B cell (primary cell): ENCODE data around the gene ASPRV1. TPM values are rescaled to one million over a fixed set of nuclear protein-coding genes. Genes with fewer than 3 reads are reported as not detected.
A peak's percentile ranks its signal among the peaks of the same experiment; 100 is the strongest.
"Not testable (repeated sequence)": the region's sequence is repeated elsewhere in the genome, so short reads cannot be mapped to it uniquely, and the experiment has no call there.

Experiments
- ATAC-seq: fragments of 200-7000 bp; cut with Tn5 transposase; one replicate; pipeline ENCODE4 v1.10.0; 2021; ENCODE audit warnings: low read depth, mild to moderate bottlenecking, moderate number of reproducible peaks, moderate library complexity
- CTCF ChIA-PET: fragments of 350-600 bp; sonication (Branson Sonifier 250); formaldehyde crosslinking; loops from one replicate; lab custom pipeline; 2021; ENCODE audit warnings: antibody characterized with exemption, inconsistent platforms; lab: Charles Lee
- POLR2A ChIA-PET: fragments of 350-600 bp; sonication (Branson Sonifier 250); formaldehyde crosslinking; loops from one replicate; lab custom pipeline; 2021; ENCODE audit warnings: antibody characterized with exemption; lab: Charles Lee
- DNase-seq: peaks from one replicate; pipeline ENCODE4 v3.0.0; 2013
- H2AFZ ChIP-seq: 2 replicates; pipeline ENCODE4 v1.6.1; 2012; ENCODE audit warnings: mild to moderate bottlenecking, low read depth, low read length; ENCODE audit not compliant: insufficient read depth, poor library complexity, severe bottlenecking
- H3K27ac ChIP-seq, 2 donors: 1 replicate in 1 of 2; 2 replicates in 1 of 2; pipeline ENCODE4 v1.5.1; 2012 to 2013; ENCODE audit warnings: low read length in 2 of 2, mild to moderate bottlenecking in 2 of 2, moderate library complexity in 1 of 2
- H3K27me3 ChIP-seq, 4 experiments: fragments of 200-600 bp in 1 of 4; sonication (generic) in 1 of 4; replicated peaks in 1 of 4; 1 replicate in 2 of 4; 2 replicates in 2 of 4; pipeline versions ENCODE4 v1.6.1 to v1.7.0; 2013 to 2016; ENCODE audit warnings: low read length in 3 of 4, mild to moderate bottlenecking in 2 of 4, mixed read lengths in 1 of 4, moderate library complexity in 1 of 4; ENCODE audit not compliant: insufficient read depth in 4 of 4, control insufficient read depth in 3 of 4; ENCODE audit errors: control extremely low read depth in 1 of 4
- H3K36me3 ChIP-seq, 2 experiments: replicated peaks in 1 of 2; 1 replicate in 1 of 2; 2 replicates in 1 of 2; pipeline versions ENCODE4 v1.6.1 to v1.7.1; 2013; ENCODE audit warnings: low read length in 1 of 2; ENCODE audit not compliant: insufficient read depth in 2 of 2, control insufficient read depth in 1 of 2; ENCODE audit errors: control extremely low read depth in 1 of 2, extremely low read depth in 1 of 2
- H3K4me1 ChIP-seq, 2 donors: fragments of 200-600 bp in 1 of 2; sonication (generic) in 1 of 2; 1 replicate in 1 of 2; 2 replicates in 1 of 2; pipeline versions ENCODE4 v1.5.1 to v1.6.1; 2013 to 2017; ENCODE audit warnings: low read length in 2 of 2; ENCODE audit not compliant: control insufficient read depth in 2 of 2, insufficient read depth in 2 of 2
- H3K4me2 ChIP-seq: replicated peaks from 2 replicates; pipeline ENCODE3; 2012; ENCODE audit warnings: mild to moderate bottlenecking, low read depth, low read length; ENCODE audit not compliant: poor library complexity, severe bottlenecking
- H3K4me3 ChIP-seq, 5 experiments: fragments of 200-600 bp in 1 of 5; sonication (generic) in 1 of 5; 1 replicate in 3 of 5; 2 replicates in 2 of 5; pipeline versions ENCODE4 v1.5.1 to v1.7.0; 2011 to 2016; ENCODE audit warnings: low read length in 4 of 5, mild to moderate bottlenecking in 4 of 5, low read depth in 2 of 5, control low read depth in 1 of 5, moderate library complexity in 1 of 5; ENCODE audit not compliant: insufficient read depth in 1 of 5; ENCODE audit errors: control extremely low read depth in 1 of 5, extremely low read depth in 1 of 5
- H3K79me2 ChIP-seq: fragments of 200-600 bp; sonication (generic); one replicate; pipeline ENCODE4 v1.6.0; 2016; ENCODE audit warnings: low read length; ENCODE audit not compliant: control insufficient read depth, insufficient read depth
- H3K9ac ChIP-seq: fragments of 200-600 bp; sonication (generic); 2 replicates; pipeline ENCODE4 v1.6.1; 2017; ENCODE audit warnings: mild to moderate bottlenecking, low read length, moderate library complexity
- H3K9me3 ChIP-seq, 3 donors: one replicate each; pipeline versions ENCODE4 v1.6.1 to v1.7.1; 2013; ENCODE audit warnings: low read length in 2 of 3; ENCODE audit not compliant: control insufficient read depth in 2 of 3, insufficient read depth in 1 of 3; ENCODE audit errors: control extremely low read depth in 1 of 3
- H4K20me1 ChIP-seq: 2 replicates; pipeline ENCODE4 v1.6.0; 2012; ENCODE audit warnings: mild to moderate bottlenecking, low read length; ENCODE audit not compliant: insufficient read depth, control insufficient read depth, poor library complexity, severe bottlenecking
- H3K27ac Mint-ChIP-seq: one replicate; pipeline ENCODE4 v1.8.0; 2021; ENCODE audit warnings: mixed read lengths
- H3K27me3 Mint-ChIP-seq: one replicate; pipeline ENCODE4 v1.8.0; 2021; ENCODE audit warnings: mixed read lengths
- H3K4me1 Mint-ChIP-seq: one replicate; pipeline ENCODE4 v1.8.0; 2021; ENCODE audit warnings: mixed read lengths
- H3K4me3 Mint-ChIP-seq: one replicate; pipeline ENCODE4 v1.8.0; 2021; ENCODE audit warnings: mixed read lengths
- H3K9me3 Mint-ChIP-seq: one replicate; pipeline ENCODE4 v1.8.0; 2022; ENCODE audit warnings: mixed read lengths; ENCODE audit not compliant: insufficient read depth
- CTCF ChIP-seq: fragments of 200-600 bp; IDR thresholded peaks from one replicate; pipeline ENCODE4 v1.8.0; 2022; ENCODE audit warnings: antibody characterized with exemption, mild to moderate bottlenecking
- EZH2 ChIP-seq: IDR thresholded peaks from 2 replicates; pipeline ENCODE4 v1.6.1; 2012; ENCODE audit warnings: borderline replicate concordance, low read depth, mild to moderate bottlenecking, moderate library complexity, low read length; ENCODE audit not compliant: insufficient read depth, poor library complexity, severe bottlenecking
- WGBS: methylation state at CpG from one replicate; pipeline ENCODE4 v1.1.5; 2013; ENCODE audit warnings: missing lambda C conversion rate; ENCODE audit not compliant: insufficient coverage; 5-methylcytosine and 5-hydroxymethylcytosine counted together
- intact Hi-C: fragments of 100-400 bp; cut with micrococcal nuclease; formaldehyde crosslinking; loops from one replicate; pipeline ENCODE4 v1.10.0; 2022
- polyA plus RNA-seq: library from polyadenylated mRNA; depleted of rRNA; stranded (reverse); fragments of >200 nt; gene quantifications from 2 replicates; pipeline ENCODE4 v1.2.3, GENCODE V29; 2012
- total RNA-seq, 2 donors: library from RNA; stranded (reverse); fragments of 120-200 nt in 1 of 2; gene quantifications; 1 replicate in 1 of 2; 2 replicates in 1 of 2; pipeline versions ENCODE4 v1.2.3 to v1.2.4, GENCODE V29; 2013 to 2022

Gene ASPRV1
- total and polyA plus RNA-seq, 2 donors (not counting 1 experiment from before 2014, with no cell fraction given): 1.1 TPM

GRCh38 chr2:70003093-70003830 is 41.8 kb upstream of the ASPRV1 start:
- intact Hi-C loops: no loop called here
- ATAC-seq (no peak), DNase-seq (no peak)
- H4K20me1 ChIP-seq: no peaks in the 10 kb centered on the region
- H3K27ac ChIP-seq: no peak overlapping the region
- CTCF ChIA-PET: no interaction called here
- no peaks in the 10 kb centered on the region for H3K27me3 Mint-ChIP-seq
- no peak overlapping the region for H3K4me3 Mint-ChIP-seq
- no peak overlapping the region for H3K4me3 ChIP-seq
- peaks cover 7% of the 10 kb centered on the region for H3K4me1 Mint-ChIP-seq
- no peak overlapping the region for H3K9ac ChIP-seq
- H2AFZ ChIP-seq: no peak overlapping the region
- H3K79me2 ChIP-seq: no peaks in the 10 kb centered on the region
- no peaks in the 10 kb centered on the region for H3K27me3 ChIP-seq
- no peak overlapping the region for H3K27ac Mint-ChIP-seq
- no peaks in the 10 kb centered on the region for H3K36me3 ChIP-seq
- WGBS: 98% methylated on average over 5 of the region's 6 CpGs
- H3K4me1 ChIP-seq: no peaks in the 10 kb centered on the region
- no peak overlapping the region for H3K4me2 ChIP-seq
- TF ChIP-seq CTCF (no peak), EZH2 (no peak)
- H3K9me3 Mint-ChIP-seq: no peaks in the 10 kb centered on the region
- POLR2A ChIA-PET: no interaction called here
- no peaks in the 10 kb centered on the region for H3K9me3 ChIP-seq

GRCh38 chr2:70002241-70002899 is 40.9 kb upstream of the ASPRV1 start:
- ChIA-PET CTCF (no interaction called here), POLR2A (interaction anchor here (0.6 kb wide), 1 partner anchor 9 kb away, joined by 3 read pairs; no protein-coding TSS in a partner anchor)
- Mint-ChIP-seq H3K9me3 (no peaks in the 10 kb centered on the region), H3K4me1 (peaks cover 7% of the 10 kb centered on the region), H3K4me3 (no peak overlapping the region), H3K27me3 (no peaks in the 10 kb centered on the region), H3K27ac (peak overlapping the region; percentile 3)
- H3K27me3 ChIP-seq: no peaks in the 10 kb centered on the region
- WGBS: 30% methylated on average over 1 of the region's 2 CpGs
- DNase-seq (no peak), ATAC-seq (no peak)
- H4K20me1 ChIP-seq: no peaks in the 10 kb centered on the region
- H3K9me3 ChIP-seq: no peaks in the 10 kb centered on the region
- no peak overlapping the region for H3K4me2 ChIP-seq
- TF ChIP-seq CTCF (no peak), EZH2 (no peak)
- no peak overlapping the region for H3K9ac ChIP-seq
- H3K4me1 ChIP-seq: no peaks in the 10 kb centered on the region
- intact Hi-C loops: no loop called here
- no peaks in the 10 kb centered on the region for H3K79me2 ChIP-seq
- no peak overlapping the region for H3K27ac ChIP-seq
- H3K4me3 ChIP-seq: no peak overlapping the region
- no peaks in the 10 kb centered on the region for H3K36me3 ChIP-seq
- no peak overlapping the region for H2AFZ ChIP-seq

GRCh38 chr2:70000529-70000928 is 39.1 kb upstream of the ASPRV1 start:
- H3K27ac Mint-ChIP-seq, H4K20me1 ChIP-seq, CTCF ChIA-PET, H3K4me1 Mint-ChIP-seq, DNase-seq, H3K27me3 Mint-ChIP-seq, H3K27ac ChIP-seq, H3K36me3 ChIP-seq, H3K4me3 Mint-ChIP-seq, H3K27me3 ChIP-seq, H3K4me2 ChIP-seq, H3K79me2 ChIP-seq, H3K9ac ChIP-seq, H3K9me3 Mint-ChIP-seq, H3K4me3 ChIP-seq, H3K9me3 ChIP-seq, ATAC-seq, POLR2A ChIA-PET, H3K4me1 ChIP-seq, intact Hi-C loops, H2AFZ ChIP-seq: not testable (repeated sequence)
- 100% methylated on average over 2 of the region's 6 CpGs for WGBS
